ENCODE measurements around the gene NR2F1-AS1.

Gene NR2F1-AS1

GRCh38 chr5:93569300-93570160 is 11.5 kb downstream of the NR2F1-AS1 start:
- TF ChIP-seq REST (IDR thresholded peaks at IDR 0.05; ENCODE audit: insufficient read depth in 1 of 2, low read depth in 2 of 2, low read length in 2 of 2): no peak
- TF ChIP-seq FOXP2 (optimal IDR thresholded peaks at IDR 0.05; ENCODE audit: borderline replicate concordance, extremely low read depth, extremely low read length, insufficient read depth): no peak
- TF ChIP-seq SIN3A (IDR thresholded peaks at IDR 0.05; ENCODE audit: borderline replicate concordance, insufficient read depth, low read length): no peak
- no peak for TF ChIP-seq TAF1 (IDR thresholded peaks at IDR 0.05; ENCODE audit: borderline replicate concordance, insufficient read depth, low read length)
- TF ChIP-seq POLR2AphosphoS5 (IDR thresholded peaks at IDR 0.05; ENCODE audit: low read depth, low read length): no peak

- TF ChIP-seq FOXP2 (optimal IDR thresholded peaks at IDR 0.05; ENCODE audit: borderline replicate concordance, extremely low read depth, extremely low read length, insufficient read depth): no peak
- TF ChIP-seq SIN3A (IDR thresholded peaks at IDR 0.05; ENCODE audit: borderline replicate concordance, insufficient read depth, low read length): no peak
- no peak for TF ChIP-seq REST (IDR thresholded peaks at IDR 0.05; ENCODE audit: insufficient read depth in 1 of 2, low read depth in 2 of 2, low read length in 2 of 2)
- TF ChIP-seq POLR2AphosphoS5 (IDR thresholded peaks at IDR 0.05; ENCODE audit: low read depth, low read length): no peak
- no peak for TF ChIP-seq TAF1 (IDR thresholded peaks at IDR 0.05; ENCODE audit: borderline replicate concordance, insufficient read depth, low read length)
These were observed 13.6 kb downstream of the NR2F1-AS1 start for GRCh38 chr5:93567424-93567823.

- no peak for TF ChIP-seq FOXP2 (optimal IDR thresholded peaks at IDR 0.05; ENCODE audit: borderline replicate concordance, extremely low read depth, extremely low read length, insufficient read depth)
- no peak for TF ChIP-seq POLR2AphosphoS5 (IDR thresholded peaks at IDR 0.05; ENCODE audit: low read depth, low read length)
- no peak for TF ChIP-seq SIN3A (IDR thresholded peaks at IDR 0.05; ENCODE audit: borderline replicate concordance, insufficient read depth, low read length)
- no peak for TF ChIP-seq REST (IDR thresholded peaks at IDR 0.05; ENCODE audit: insufficient read depth in 1 of 2, low read depth in 2 of 2, low read length in 2 of 2)
- no peak for TF ChIP-seq TAF1 (IDR thresholded peaks at IDR 0.05; ENCODE audit: borderline replicate concordance, insufficient read depth, low read length)
These were observed 14.9 kb downstream of the NR2F1-AS1 start for GRCh38 chr5:93566091-93566490.

- no peak for TF ChIP-seq REST (IDR thresholded peaks at IDR 0.05; ENCODE audit: insufficient read depth in 1 of 2, low read depth in 2 of 2, low read length in 2 of 2)
- no peak for TF ChIP-seq TAF1 (IDR thresholded peaks at IDR 0.05; ENCODE audit: borderline replicate concordance, insufficient read depth, low read length)
- no peak for TF ChIP-seq SIN3A (IDR thresholded peaks at IDR 0.05; ENCODE audit: borderline replicate concordance, insufficient read depth, low read length)
- no peak for TF ChIP-seq FOXP2 (optimal IDR thresholded peaks at IDR 0.05; ENCODE audit: borderline replicate concordance, extremely low read depth, extremely low read length, insufficient read depth)
- TF ChIP-seq POLR2AphosphoS5 (IDR thresholded peaks at IDR 0.05; ENCODE audit: low read depth, low read length): no peak
These were observed 23.9 kb downstream of the NR2F1-AS1 start for GRCh38 chr5:93557021-93557604.
